ENCODE data around the gene RYR2.

GRCh38 chr1:237684236-237684635 is 642.3 kb downstream of the RYR2 start:
- no peak for TF ChIP-seq CTCF (IDR thresholded peaks at IDR 0.05; ENCODE audit: low read depth, low read length)
- TF ChIP-seq EZH2phosphoT487 (IDR thresholded peaks at IDR 0.05; ENCODE audit: low read depth), result no peak

Data from OCI-LY3 (cell line).